Activated CD4-positive, CD25-positive, alpha-beta regulatory T cell (primary cell): ENCODE measurements around the gene ENTPD2.
A peak's percentile ranks its signal among the peaks of the same experiment; 100 is the strongest.
"Not testable (repeated sequence)": the region's sequence is repeated elsewhere in the genome, so short reads cannot be mapped to it uniquely, and the experiment has no call there.

Experiments used
- DNase-seq, 4 experiments: peaks; one replicate each; lab custom pipeline; 2025; lab: John Stamatoyannopoulos, UW

The ENTPD2 gene

GRCh38 chr9:137045294-137046087 lies 8.4 kb downstream of the ENTPD2 start:
- DNase-seq = no peak

GRCh38 chr9:137044502-137045177 lies 9.2 kb downstream of the ENTPD2 start:
- no peak for DNase-seq

GRCh38 chr9:137044037-137044436 lies 9.8 kb downstream of the ENTPD2 start:
- DNase-seq = no peak

- no peak for DNase-seq
These were observed 10.8 kb downstream of the ENTPD2 start for GRCh38 chr9:137042751-137043727.

GRCh38 chr9:137041124-137041523 lies 12.7 kb downstream of the ENTPD2 start:
- DNase-seq = no peak

GRCh38 chr9:137040568-137040967 lies 13.3 kb downstream of the ENTPD2 start:
- DNase-seq = no peak

DNA sequence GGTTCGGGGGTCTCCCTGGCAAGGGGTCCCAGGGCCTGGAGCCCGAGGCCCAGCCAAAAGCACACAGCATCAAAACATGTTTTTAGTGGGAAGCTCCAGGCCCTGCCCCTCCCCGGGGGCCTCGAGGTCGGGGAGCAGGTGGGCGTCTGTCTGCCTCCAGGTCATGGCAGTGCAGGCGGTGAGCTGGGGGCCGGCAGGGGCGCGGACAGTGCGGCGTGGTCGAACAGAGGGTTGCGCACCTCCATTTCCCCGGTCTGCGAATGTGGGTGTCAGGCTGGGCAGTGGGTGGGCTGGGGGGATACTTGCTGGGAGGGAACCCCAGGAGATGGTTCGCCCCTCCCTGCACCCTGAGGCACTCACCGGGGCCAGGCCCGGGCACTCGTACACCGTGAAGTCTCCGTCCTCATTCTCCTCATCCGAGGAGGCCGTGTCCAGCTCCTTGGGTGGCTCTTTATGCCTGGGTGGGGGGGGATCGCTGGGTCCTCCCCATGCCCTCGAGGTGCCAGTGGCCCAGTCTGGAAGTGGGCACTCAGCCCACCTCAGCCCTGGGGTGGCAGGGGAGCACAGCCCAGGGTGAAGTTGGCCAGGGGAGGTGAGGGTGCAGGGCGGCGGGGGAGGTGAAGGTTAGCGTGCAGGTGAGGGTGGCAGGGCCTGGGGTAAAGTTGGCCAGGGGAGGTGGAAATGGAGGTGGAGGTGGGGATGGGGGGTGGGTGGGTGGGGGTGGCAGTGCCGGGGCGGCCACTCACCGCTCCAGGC lies 14.1 kb downstream of the ENTPD2 start:
- DNase-seq = no peak

GRCh38 chr9:137038916-137039315 lies 14.9 kb downstream of the ENTPD2 start:
- no peak for DNase-seq

GRCh38 chr9:137037483-137037882 lies 16.4 kb downstream of the ENTPD2 start:
- DNase-seq = no peak

- no peak for DNase-seq
These were observed 16.8 kb downstream of the ENTPD2 start for GRCh38 chr9:137037035-137037434.

GRCh38 chr9:137035937-137036336 lies 17.9 kb downstream of the ENTPD2 start:
- no peak for DNase-seq

- DNase-seq = no peak
These were observed 18.4 kb downstream of the ENTPD2 start for GRCh38 chr9:137035507-137035834.

- DNase-seq = peak; percentile 66 to 83 (median 77)
These were observed 19.0 kb downstream of the ENTPD2 start for GRCh38 chr9:137034709-137035506.

DNA sequence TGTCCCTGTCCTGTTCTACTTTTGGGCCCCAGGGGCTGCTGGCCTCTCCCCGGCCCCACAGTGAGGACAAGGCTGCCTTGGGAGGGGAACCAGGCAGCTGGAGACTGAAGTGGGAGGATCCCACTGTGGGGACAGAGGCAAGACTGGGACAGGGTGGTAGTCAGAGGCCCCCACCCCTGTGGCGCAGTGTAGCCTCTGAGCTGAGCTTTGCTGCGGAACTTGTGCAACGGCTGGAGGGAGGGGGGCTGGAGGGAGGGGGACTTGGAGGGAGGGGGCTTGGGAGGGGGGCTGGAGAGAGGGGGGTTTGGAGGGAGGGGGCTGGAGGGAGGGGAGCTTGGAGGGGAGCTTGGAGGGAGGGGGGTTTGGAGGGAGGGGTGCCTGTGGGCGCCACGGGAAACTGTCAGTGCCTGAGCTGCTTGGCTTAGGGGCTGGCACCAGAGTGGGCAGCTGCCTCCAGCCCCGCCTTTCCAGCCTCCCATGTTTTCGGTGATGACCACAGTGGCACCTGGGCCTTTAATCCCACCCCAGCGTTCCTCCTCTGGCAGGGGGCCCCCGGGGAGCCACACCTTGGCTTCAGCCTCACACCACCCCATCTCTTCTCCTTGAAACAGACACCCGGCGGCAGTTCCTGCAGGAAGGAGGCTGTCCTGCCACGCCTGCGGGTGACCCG lies 19.7 kb downstream of the ENTPD2 start:
- DNase-seq = no peak

- not testable (repeated sequence) for DNase-seq
These were observed 20.4 kb downstream of the ENTPD2 start for GRCh38 chr9:137033481-137033880.

- DNase-seq = no peak
These were observed 21.0 kb downstream of the ENTPD2 start for GRCh38 chr9:137032858-137033257.

- no peak for DNase-seq
These were observed 21.8 kb downstream of the ENTPD2 start, which contains the start of gene FUT7 for GRCh38 chr9:137031904-137032640. TSS of gene FUT7 (minus strand) at chr9:137032088. CDS start at chr9:137031991, 97 bp downstream.

GRCh38 chr9:137030538-137031527 lies 23.0 kb downstream of the ENTPD2 start:
- peak in 1 of 4 experiments; percentile 25 for DNase-seq
